Liver (tissue), 9 donors: ENCODE measurements around the gene CPNE5. TPM values are rescaled to one million over a fixed set of nuclear protein-coding genes. Genes with fewer than 3 reads are reported as not detected.

Experiments used
- DNase-seq: peaks from one replicate; pipeline ENCODE4 v3.0.0-alpha.2; 2017; ENCODE audit warnings: low spot score
- H3K27ac ChIP-seq, 2 donors: one replicate each; pipeline ENCODE4 v1.7.0; 2013; ENCODE audit warnings: inconsistent platforms in 2 of 2, low read length in 2 of 2, control low read depth in 1 of 2, low read depth in 1 of 2, mild to moderate bottlenecking in 1 of 2
- H3K27me3 ChIP-seq, 4 donors: one replicate each; pipeline versions ENCODE4 v1.6.1 to v1.7.0; 2013; ENCODE audit warnings: low read length in 3 of 4, inconsistent platforms in 1 of 4, mild to moderate bottlenecking in 1 of 4, moderate library complexity in 1 of 4; ENCODE audit not compliant: control insufficient read depth in 4 of 4, insufficient read depth in 4 of 4
- H3K36me3 ChIP-seq, 4 donors: one replicate each; pipeline versions ENCODE4 v1.6.1 to v1.7.0; 2013; ENCODE audit warnings: low read length in 3 of 4, mild to moderate bottlenecking in 3 of 4, low read depth in 1 of 4, moderate library complexity in 1 of 4; ENCODE audit not compliant: control insufficient read depth in 4 of 4, insufficient read depth in 3 of 4
- H3K4me1 ChIP-seq, 4 donors: one replicate each; pipeline versions ENCODE4 v1.6.1 to v1.7.0; 2013; ENCODE audit warnings: low read length in 3 of 4, mild to moderate bottlenecking in 3 of 4, moderate library complexity in 1 of 4; ENCODE audit not compliant: control insufficient read depth in 4 of 4, insufficient read depth in 4 of 4
- H3K4me3 ChIP-seq, 3 donors: one replicate each; pipeline versions ENCODE4 v1.6.1 to v1.7.0; 2013; ENCODE audit warnings: low read length in 3 of 3, control low read depth in 1 of 3, low read depth in 1 of 3, mild to moderate bottlenecking in 1 of 3
- H3K9ac ChIP-seq, 2 donors: one replicate each; pipeline ENCODE4 v1.7.0; 2013; ENCODE audit warnings: low read length in 2 of 2, mild to moderate bottlenecking in 2 of 2, moderate library complexity in 2 of 2, control low read depth in 1 of 2, low read depth in 1 of 2
- H3K9me3 ChIP-seq, 4 donors: one replicate each; pipeline versions ENCODE4 v1.6.1 to v1.7.0; 2013; ENCODE audit warnings: low read length in 3 of 4; ENCODE audit not compliant: control insufficient read depth in 4 of 4
- ATF3 ChIP-seq: IDR thresholded peaks from 2 replicates; pipeline ENCODE4 v1.6.1; 2016; ENCODE audit warnings: antibody characterized with exemption
- EGR1 ChIP-seq, 2 donors: IDR thresholded peaks; 2 replicates each; pipeline ENCODE4 v1.6.1; 2016 to 2018; ENCODE audit warnings: antibody characterized with exemption in 2 of 2, low read depth in 2 of 2
- FOXA1 ChIP-seq: IDR thresholded peaks from 2 replicates; pipeline ENCODE4 v1.6.1; 2016; ENCODE audit warnings: antibody characterized with exemption
- FOXA2 ChIP-seq: IDR thresholded peaks from 2 replicates; pipeline ENCODE4 v1.6.1; 2016; ENCODE audit warnings: antibody characterized with exemption
- GABPA ChIP-seq, 2 donors: IDR thresholded peaks in 1 of 2; conservative IDR thresholded peaks in 1 of 2; 2 replicates each; pipeline ENCODE4 v1.6.1; 2016; ENCODE audit warnings: antibody characterized with exemption in 2 of 2, mild to moderate bottlenecking in 1 of 2, moderate library complexity in 1 of 2
- HNF4A ChIP-seq, 2 donors: conservative IDR thresholded peaks; 2 replicates each; pipeline ENCODE4 v1.6.1; 2016; ENCODE audit warnings: antibody characterized with exemption in 2 of 2, mild to moderate bottlenecking in 2 of 2
- HNF4G ChIP-seq: IDR thresholded peaks from 2 replicates; pipeline ENCODE4 v1.6.1; 2016; ENCODE audit warnings: antibody characterized with exemption
- JUND ChIP-seq, 2 donors: IDR thresholded peaks; 2 replicates each; pipeline ENCODE4 v1.6.1; 2016; ENCODE audit warnings: antibody characterized with exemption in 2 of 2
- NR2F2 ChIP-seq: IDR thresholded peaks from 2 replicates; pipeline ENCODE4 v1.6.1; 2016; ENCODE audit warnings: antibody characterized with exemption
- RAD21 ChIP-seq, 2 donors: IDR thresholded peaks; 2 replicates each; pipeline ENCODE4 v1.6.1; 2016; ENCODE audit warnings: antibody characterized with exemption in 2 of 2, mild to moderate bottlenecking in 2 of 2
- REST ChIP-seq: IDR thresholded peaks from 2 replicates; pipeline ENCODE4 v1.6.1; 2016; ENCODE audit warnings: antibody characterized with exemption, mild to moderate bottlenecking
- RXRA ChIP-seq, 2 donors: IDR thresholded peaks; 2 replicates each; pipeline ENCODE4 v1.6.1; 2017 to 2018; ENCODE audit warnings: antibody characterized with exemption in 2 of 2, mild to moderate bottlenecking in 1 of 2
- SP1 ChIP-seq: IDR thresholded peaks from 2 replicates; pipeline ENCODE4 v1.6.1; 2018; ENCODE audit warnings: antibody characterized with exemption, mild to moderate bottlenecking
- TAF1 ChIP-seq: conservative IDR thresholded peaks from 2 replicates; pipeline ENCODE4 v1.6.1; 2016; ENCODE audit warnings: antibody characterized with exemption, mild to moderate bottlenecking
- YY1 ChIP-seq: IDR thresholded peaks from 2 replicates; pipeline ENCODE4 v1.6.1; 2016; ENCODE audit warnings: antibody characterized with exemption, mild to moderate bottlenecking
- ZBTB33 ChIP-seq: IDR thresholded peaks from 2 replicates; pipeline ENCODE4 v1.6.1; 2016; ENCODE audit warnings: antibody characterized with exemption
- WGBS: extraction: QIAGEN DNeasy Blood & Tissue Kit; methylation state at CpG from one replicate; pipeline ENCODE4 v1.1.7; 2013; 5-methylcytosine and 5-hydroxymethylcytosine counted together
- polyA plus RNA-seq, 2 donors: library from polyadenylated mRNA; stranded (reverse) in 1 of 2; unstranded in 1 of 2; fragments of 200-250 nt in 1 of 2; fragments of >200 nt in 1 of 2; fragmentation: Nextera tagmentation in 1 of 2; extraction: Ambion mirVana in 1 of 2; gene quantifications; one replicate each; pipeline versions ENCODE4 v1.2.1 to v1.2.3, GENCODE V29; 2013 to 2015
- total RNA-seq, 2 donors: library from RNA; depleted of rRNA; stranded (reverse); fragments of >200 nt; gene quantifications; one replicate each; pipeline ENCODE4 v1.2.3, GENCODE V29; 2014
- TF ChIP-seq, protein P1 (sequence below): fragments of 150-350 bp; IDR thresholded peaks from 2 replicates; pipeline ENCODE4 v1.5.1; 2017; ENCODE audit warnings: improper control_type of control experiment, low read depth, low read length; ENCODE audit not compliant: missing input control
- TF ChIP-seq, protein P2 (sequence below): IDR thresholded peaks from 2 replicates; pipeline ENCODE4 v1.6.1; 2016; ENCODE audit warnings: antibody characterized with exemption
- donor health status: healthy.
- donor health status: healthy.
- donor health status: healthy.
- donor health status: healthy.
- donor health status: healthy.

CPNE5 gene
- total and polyA plus RNA-seq, 4 donors, result 0.24 to 1.1 (median 0.44) TPM

DNA sequence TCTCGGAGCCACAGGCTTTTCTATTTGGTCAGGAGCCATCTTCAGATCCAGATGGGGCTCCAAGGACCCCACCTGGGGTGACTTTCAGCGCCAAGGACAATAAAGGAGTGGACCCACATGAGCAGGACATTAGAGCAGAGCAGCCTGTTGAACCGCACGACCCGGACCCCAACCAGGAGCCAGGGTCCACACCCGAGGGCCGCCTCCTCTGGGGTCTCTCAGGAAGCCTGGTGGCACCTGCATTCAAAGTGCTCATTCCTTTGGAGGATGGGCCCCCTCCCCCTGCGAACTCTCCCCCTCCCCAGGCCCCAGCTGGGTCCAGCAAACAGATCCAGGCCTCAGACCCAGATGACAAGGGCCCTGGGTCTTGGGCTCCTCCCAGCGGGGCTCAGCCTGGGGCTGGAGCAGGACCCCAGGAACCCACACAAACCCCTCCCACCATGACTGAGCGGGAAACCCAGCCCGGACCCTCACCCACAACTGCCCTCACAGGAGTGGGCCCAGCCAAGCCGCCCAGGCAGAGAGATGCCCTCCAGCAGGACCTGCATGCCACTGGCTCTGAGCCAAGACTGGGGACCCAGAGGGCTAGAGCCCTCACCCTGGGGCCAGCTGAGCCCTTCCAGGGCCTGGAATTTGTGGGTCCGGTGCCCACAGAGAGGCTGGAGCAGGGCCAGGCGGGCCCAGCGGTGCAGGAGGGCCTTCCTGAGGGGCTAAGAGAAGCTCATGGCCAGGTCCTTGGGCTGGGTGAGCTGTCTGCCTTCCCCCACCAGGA is 117.7 kb downstream of the CPNE5 start:
- Histone ChIP-seq H3K27ac (no peak overlapping the region), H3K27me3 (no peaks in the 10 kb centered on the region), H3K4me1 (no peaks in the 10 kb centered on the region), H3K4me3 (no peak overlapping the region), H3K9me3 (no peaks in the 10 kb centered on the region), H3K36me3 (no peaks in the 10 kb centered on the region), H3K9ac (no peak overlapping the region)
- TF ChIP-seq, protein P1, sequence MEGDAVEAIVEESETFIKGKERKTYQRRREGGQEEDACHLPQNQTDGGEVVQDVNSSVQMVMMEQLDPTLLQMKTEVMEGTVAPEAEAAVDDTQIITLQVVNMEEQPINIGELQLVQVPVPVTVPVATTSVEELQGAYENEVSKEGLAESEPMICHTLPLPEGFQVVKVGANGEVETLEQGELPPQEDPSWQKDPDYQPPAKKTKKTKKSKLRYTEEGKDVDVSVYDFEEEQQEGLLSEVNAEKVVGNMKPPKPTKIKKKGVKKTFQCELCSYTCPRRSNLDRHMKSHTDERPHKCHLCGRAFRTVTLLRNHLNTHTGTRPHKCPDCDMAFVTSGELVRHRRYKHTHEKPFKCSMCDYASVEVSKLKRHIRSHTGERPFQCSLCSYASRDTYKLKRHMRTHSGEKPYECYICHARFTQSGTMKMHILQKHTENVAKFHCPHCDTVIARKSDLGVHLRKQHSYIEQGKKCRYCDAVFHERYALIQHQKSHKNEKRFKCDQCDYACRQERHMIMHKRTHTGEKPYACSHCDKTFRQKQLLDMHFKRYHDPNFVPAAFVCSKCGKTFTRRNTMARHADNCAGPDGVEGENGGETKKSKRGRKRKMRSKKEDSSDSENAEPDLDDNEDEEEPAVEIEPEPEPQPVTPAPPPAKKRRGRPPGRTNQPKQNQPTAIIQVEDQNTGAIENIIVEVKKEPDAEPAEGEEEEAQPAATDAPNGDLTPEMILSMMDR, result no peak
- TF ChIP-seq ZBTB33 (no peak), YY1 (no peak), GABPA (IDR thresholded peaks at IDR 0.05 in 1 of 2, conservative IDR thresholded peaks at IDR 0.05 in 1 of 2) (no peak), REST (no peak), SP1 (no peak), RXRA (IDR thresholded peaks at IDR 0.05) (no peak), HNF4G (no peak), EGR1 (IDR thresholded peaks at IDR 0.05; ENCODE audit: low read depth in 2 of 2) (no peak), FOXA2 (no peak), ATF3 (no peak), RAD21 (IDR thresholded peaks at IDR 0.05) (no peak), TAF1 (no peak), NR2F2 (no peak), HNF4A (conservative IDR thresholded peaks at IDR 0.05) (no peak), JUND (IDR thresholded peaks at IDR 0.05) (no peak), FOXA1 (no peak)
- TF ChIP-seq, protein P2, sequence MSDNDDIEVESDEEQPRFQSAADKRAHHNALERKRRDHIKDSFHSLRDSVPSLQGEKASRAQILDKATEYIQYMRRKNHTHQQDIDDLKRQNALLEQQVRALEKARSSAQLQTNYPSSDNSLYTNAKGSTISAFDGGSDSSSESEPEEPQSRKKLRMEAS, result no peak
- 87% methylated on average over 15 of the region's 15 CpGs for WGBS
- DNase-seq, result no peak
